ENCODE data around the gene AOC3. TPM values are rescaled to one million over a fixed set of nuclear protein-coding genes. Genes with fewer than 3 reads are reported as not detected.
A peak's percentile ranks its signal among the peaks of the same experiment; 100 is the strongest.

Gene AOC3
- total and polyA plus RNA-seq, 2 of the 13 experiments (the other 11 are each of a cell fraction or from before 2014, with no cell fraction given): 8.7 to 51.7 TPM

GRCh38 chr17:42846594-42847280 is 4.3 kb upstream of the AOC3 start (continued):
- TF ChIP-seq NR0B2 (CRISPR knock-in tag; IDR thresholded peaks at IDR 0.05) (no peak), HOXD1 (CRISPR knock-in tag; IDR thresholded peaks at IDR 0.05) (no peak), ZNF7 (CRISPR knock-in tag; IDR thresholded peaks at IDR 0.05) (0 out of 2 replicates have a peak, but pooled peaks have one; percentile 4), GTF3A (CRISPR knock-in tag; conservative IDR thresholded peaks at IDR 0.05) (no peak), ZNF431 (CRISPR knock-in tag; IDR thresholded peaks at IDR 0.05; ENCODE audit: borderline replicate concordance, low read depth) (no peak), ZNF746 (CRISPR knock-in tag; IDR thresholded peaks at IDR 0.05) (no peak), ZFX (CRISPR knock-in tag; IDR thresholded peaks at IDR 0.05; ENCODE audit: low read depth) (no peak), GRHL1 (CRISPR knock-in tag; conservative IDR thresholded peaks at IDR 0.05) (no peak), ZNF563 (CRISPR knock-in tag; IDR thresholded peaks at IDR 0.05) (no peak), ZNF660 (CRISPR knock-in tag; IDR thresholded peaks at IDR 0.05; ENCODE audit: borderline replicate concordance, low read depth) (no peak), NFKB2 (CRISPR knock-in tag; IDR thresholded peaks at IDR 0.05; ENCODE audit: borderline replicate concordance) (no peak), NFE2L1 (CRISPR knock-in tag; IDR thresholded peaks at IDR 0.05; ENCODE audit: borderline replicate concordance) (no peak), BRCA1 (CRISPR knock-in tag; IDR thresholded peaks at IDR 0.05) (no peak), NFAT5 (CRISPR knock-in tag; IDR thresholded peaks at IDR 0.05) (no peak), CEBPG (CRISPR knock-in tag; IDR thresholded peaks at IDR 0.05) (0 out of 2 replicates have a peak, but pooled peaks have one; percentile 11), ZNF510 (CRISPR knock-in tag; IDR thresholded peaks at IDR 0.05; ENCODE audit: low read depth) (no peak), ATF7-NPFF (CRISPR knock-in tag; IDR thresholded peaks at IDR 0.05; ENCODE audit: low read depth) (no peak), AGO1 (IDR thresholded peaks at IDR 0.05; ENCODE audit: low read depth, low read length, poor library complexity, severe bottlenecking) (no peak), GZF1 (CRISPR knock-in tag; IDR thresholded peaks at IDR 0.05) (no peak), CERS6 (CRISPR knock-in tag; IDR thresholded peaks at IDR 0.05) (no peak), ZNF367 (CRISPR knock-in tag; IDR thresholded peaks at IDR 0.05; ENCODE audit: borderline replicate concordance) (no peak)

Data from HepG2 (cell line).